Liver (tissue), 3 donors: ENCODE measurements around the gene GAS2.

Experiments used
- FOXA1 ChIP-seq: IDR thresholded peaks from 2 replicates; pipeline ENCODE4 v1.6.1; 2016; ENCODE audit warnings: antibody characterized with exemption
- NR2F2 ChIP-seq: IDR thresholded peaks from 2 replicates; pipeline ENCODE4 v1.6.1; 2016; ENCODE audit warnings: antibody characterized with exemption
- RAD21 ChIP-seq, 2 donors: IDR thresholded peaks; 2 replicates each; pipeline ENCODE4 v1.6.1; 2016; ENCODE audit warnings: antibody characterized with exemption in 2 of 2, mild to moderate bottlenecking in 2 of 2
- RXRA ChIP-seq, 2 donors: IDR thresholded peaks; 2 replicates each; pipeline ENCODE4 v1.6.1; 2017 to 2018; ENCODE audit warnings: antibody characterized with exemption in 2 of 2, mild to moderate bottlenecking in 1 of 2
- SP1 ChIP-seq: IDR thresholded peaks from 2 replicates; pipeline ENCODE4 v1.6.1; 2018; ENCODE audit warnings: antibody characterized with exemption, mild to moderate bottlenecking
- TAF1 ChIP-seq: conservative IDR thresholded peaks from 2 replicates; pipeline ENCODE4 v1.6.1; 2016; ENCODE audit warnings: antibody characterized with exemption, mild to moderate bottlenecking
- TF ChIP-seq, protein P1 (sequence below): fragments of 150-350 bp; IDR thresholded peaks from 2 replicates; pipeline ENCODE4 v1.5.1; 2017; ENCODE audit warnings: improper control_type of control experiment, low read depth, low read length; ENCODE audit not compliant: missing input control
- TF ChIP-seq, protein P2 (sequence below): IDR thresholded peaks from 2 replicates; pipeline ENCODE4 v1.6.1; 2016; ENCODE audit warnings: antibody characterized with exemption
- TF ChIP-seq, protein P3 (sequence below): IDR thresholded peaks from 2 replicates; pipeline ENCODE4 v1.6.1; 2016; ENCODE audit warnings: antibody characterized with exemption, mild to moderate bottlenecking
- donor health status: healthy.
- donor health status: healthy.

DNA sequence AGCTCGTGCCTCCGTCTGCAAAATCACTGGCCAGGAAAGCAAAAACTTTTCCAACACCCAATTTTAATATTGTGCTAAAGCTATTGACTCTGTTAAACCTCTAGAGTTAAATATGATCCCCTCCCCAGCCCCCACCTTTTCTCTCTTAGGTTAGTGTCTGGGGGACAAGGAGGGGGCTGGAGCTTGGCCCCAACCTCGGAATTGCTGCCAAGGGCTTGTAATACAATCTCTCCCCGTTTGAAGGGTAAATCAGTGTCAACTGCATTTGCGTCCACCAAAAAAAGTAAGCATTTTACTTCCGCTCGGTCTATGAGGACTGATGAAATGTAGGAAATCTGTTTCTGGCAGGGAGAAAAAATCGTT lies at the start of gene GAS2:
- TF ChIP-seq TAF1 (no peak), NR2F2 (no peak), SP1 (no peak), RAD21 (IDR thresholded peaks at IDR 0.05) (no peak), RXRA (IDR thresholded peaks at IDR 0.05) (no peak), FOXA1 (no peak)
- TF ChIP-seq, protein P1, sequence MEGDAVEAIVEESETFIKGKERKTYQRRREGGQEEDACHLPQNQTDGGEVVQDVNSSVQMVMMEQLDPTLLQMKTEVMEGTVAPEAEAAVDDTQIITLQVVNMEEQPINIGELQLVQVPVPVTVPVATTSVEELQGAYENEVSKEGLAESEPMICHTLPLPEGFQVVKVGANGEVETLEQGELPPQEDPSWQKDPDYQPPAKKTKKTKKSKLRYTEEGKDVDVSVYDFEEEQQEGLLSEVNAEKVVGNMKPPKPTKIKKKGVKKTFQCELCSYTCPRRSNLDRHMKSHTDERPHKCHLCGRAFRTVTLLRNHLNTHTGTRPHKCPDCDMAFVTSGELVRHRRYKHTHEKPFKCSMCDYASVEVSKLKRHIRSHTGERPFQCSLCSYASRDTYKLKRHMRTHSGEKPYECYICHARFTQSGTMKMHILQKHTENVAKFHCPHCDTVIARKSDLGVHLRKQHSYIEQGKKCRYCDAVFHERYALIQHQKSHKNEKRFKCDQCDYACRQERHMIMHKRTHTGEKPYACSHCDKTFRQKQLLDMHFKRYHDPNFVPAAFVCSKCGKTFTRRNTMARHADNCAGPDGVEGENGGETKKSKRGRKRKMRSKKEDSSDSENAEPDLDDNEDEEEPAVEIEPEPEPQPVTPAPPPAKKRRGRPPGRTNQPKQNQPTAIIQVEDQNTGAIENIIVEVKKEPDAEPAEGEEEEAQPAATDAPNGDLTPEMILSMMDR, result no peak
- TF ChIP-seq, protein P2, sequence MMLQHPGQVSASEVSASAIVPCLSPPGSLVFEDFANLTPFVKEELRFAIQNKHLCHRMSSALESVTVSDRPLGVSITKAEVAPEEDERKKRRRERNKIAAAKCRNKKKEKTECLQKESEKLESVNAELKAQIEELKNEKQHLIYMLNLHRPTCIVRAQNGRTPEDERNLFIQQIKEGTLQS, result no peak
- TF ChIP-seq, protein P3, sequence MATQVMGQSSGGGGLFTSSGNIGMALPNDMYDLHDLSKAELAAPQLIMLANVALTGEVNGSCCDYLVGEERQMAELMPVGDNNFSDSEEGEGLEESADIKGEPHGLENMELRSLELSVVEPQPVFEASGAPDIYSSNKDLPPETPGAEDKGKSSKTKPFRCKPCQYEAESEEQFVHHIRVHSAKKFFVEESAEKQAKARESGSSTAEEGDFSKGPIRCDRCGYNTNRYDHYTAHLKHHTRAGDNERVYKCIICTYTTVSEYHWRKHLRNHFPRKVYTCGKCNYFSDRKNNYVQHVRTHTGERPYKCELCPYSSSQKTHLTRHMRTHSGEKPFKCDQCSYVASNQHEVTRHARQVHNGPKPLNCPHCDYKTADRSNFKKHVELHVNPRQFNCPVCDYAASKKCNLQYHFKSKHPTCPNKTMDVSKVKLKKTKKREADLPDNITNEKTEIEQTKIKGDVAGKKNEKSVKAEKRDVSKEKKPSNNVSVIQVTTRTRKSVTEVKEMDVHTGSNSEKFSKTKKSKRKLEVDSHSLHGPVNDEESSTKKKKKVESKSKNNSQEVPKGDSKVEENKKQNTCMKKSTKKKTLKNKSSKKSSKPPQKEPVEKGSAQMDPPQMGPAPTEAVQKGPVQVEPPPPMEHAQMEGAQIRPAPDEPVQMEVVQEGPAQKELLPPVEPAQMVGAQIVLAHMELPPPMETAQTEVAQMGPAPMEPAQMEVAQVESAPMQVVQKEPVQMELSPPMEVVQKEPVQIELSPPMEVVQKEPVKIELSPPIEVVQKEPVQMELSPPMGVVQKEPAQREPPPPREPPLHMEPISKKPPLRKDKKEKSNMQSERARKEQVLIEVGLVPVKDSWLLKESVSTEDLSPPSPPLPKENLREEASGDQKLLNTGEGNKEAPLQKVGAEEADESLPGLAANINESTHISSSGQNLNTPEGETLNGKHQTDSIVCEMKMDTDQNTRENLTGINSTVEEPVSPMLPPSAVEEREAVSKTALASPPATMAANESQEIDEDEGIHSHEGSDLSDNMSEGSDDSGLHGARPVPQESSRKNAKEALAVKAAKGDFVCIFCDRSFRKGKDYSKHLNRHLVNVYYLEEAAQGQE, result no peak
